Dermis microvascular lymphatic vessel endothelial cell (primary cell): ENCODE measurements around the gene NUDCD2. TPM values are rescaled to one million over a fixed set of nuclear protein-coding genes. Genes with fewer than 3 reads are reported as not detected.

Source experiments
- DNase-seq, 2 donors: peaks; one replicate each; pipeline versions ENCODE4 v3.0.0 to v3.0.0-alpha.2; 2010; ENCODE audit warnings: low read depth in 2 of 2
- total RNA-seq: library from RNA; depleted of rRNA; stranded (reverse); fragments of >200 nt; gene quantifications from 2 replicates; pipeline ENCODE4 v1.2.1, GENCODE V29; 2014

NUDCD2 gene, protein sequence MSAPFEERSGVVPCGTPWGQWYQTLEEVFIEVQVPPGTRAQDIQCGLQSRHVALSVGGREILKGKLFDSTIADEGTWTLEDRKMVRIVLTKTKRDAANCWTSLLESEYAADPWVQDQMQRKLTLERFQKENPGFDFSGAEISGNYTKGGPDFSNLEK
- total RNA-seq = 3.5 and 4.6 TPM in 2 replicates

DNA sequence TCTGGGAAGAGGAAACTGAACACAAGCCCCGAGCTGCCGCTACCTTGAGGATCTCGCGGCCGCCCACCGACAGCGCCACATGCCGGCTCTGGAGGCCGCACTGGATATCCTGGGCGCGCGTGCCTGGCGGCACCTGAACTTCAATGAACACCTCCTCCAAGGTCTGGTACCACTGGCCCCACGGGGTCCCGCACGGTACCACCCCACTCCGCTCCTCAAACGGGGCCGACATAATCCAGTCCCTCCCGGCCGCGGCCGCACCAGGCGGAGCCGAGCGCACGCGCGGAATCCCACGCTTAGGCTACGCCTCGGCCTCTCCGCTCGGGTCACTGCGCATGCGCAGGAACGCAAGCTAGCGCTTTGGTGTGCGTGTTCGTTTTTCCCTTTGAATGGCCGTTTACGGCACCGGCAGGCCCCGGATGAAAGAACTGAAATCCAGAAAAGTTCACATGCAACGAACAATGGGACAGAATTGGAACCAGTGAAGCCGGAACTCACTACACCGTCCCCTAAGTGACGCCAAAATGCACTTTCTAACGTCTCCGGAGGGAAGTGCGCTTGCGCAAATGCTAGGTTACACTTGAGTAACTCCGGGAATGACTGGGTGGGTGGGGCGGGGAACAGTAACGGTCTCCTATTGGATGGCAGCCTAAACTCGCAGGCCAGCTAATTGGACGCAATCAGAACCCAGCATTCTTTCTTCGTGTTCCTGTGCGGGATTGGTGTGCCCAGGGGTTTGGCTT, at the start of gene NUDCD2:
TSS of gene NUDCD2 (minus strand) at position 284 of the 743 bp plus-strand sequence. CDS start at position 232, 52 bp downstream.
- peak; percentile 98 to 99 for DNase-seq

DNA sequence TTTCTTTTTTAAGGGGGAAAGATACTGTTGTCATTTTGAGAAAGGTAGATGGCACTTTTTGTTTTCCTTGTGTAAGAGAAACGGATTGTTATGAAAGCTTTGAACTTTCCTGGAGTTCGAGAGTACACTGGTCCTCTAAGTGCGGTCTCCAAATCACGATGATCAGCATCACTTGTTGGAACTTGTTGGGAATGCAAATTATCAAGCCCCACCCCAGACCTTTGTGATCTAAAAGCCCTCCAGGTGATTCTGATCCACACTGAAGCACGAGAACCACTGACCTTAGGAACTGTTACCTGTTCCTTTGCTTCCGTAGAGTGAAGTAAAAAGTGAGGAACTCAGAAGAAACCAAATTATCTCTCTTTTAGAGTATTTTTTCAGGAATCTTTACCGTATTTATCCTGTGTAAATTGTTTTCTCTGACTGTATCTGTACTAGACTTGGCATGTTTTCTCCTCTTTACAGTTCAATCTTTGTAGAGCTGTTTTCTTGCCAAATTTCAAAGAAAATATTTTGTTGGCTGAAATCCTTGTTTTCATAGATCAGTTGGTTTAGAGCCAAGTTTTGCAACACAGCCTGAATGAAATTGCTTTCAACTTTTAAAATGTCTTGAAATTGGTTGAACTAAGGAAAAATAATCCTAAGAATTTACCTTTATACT, 49.5 kb upstream of the NUDCD2 start:
- DNase-seq = peak in 1 of 2 donors; percentile 71

DNA sequence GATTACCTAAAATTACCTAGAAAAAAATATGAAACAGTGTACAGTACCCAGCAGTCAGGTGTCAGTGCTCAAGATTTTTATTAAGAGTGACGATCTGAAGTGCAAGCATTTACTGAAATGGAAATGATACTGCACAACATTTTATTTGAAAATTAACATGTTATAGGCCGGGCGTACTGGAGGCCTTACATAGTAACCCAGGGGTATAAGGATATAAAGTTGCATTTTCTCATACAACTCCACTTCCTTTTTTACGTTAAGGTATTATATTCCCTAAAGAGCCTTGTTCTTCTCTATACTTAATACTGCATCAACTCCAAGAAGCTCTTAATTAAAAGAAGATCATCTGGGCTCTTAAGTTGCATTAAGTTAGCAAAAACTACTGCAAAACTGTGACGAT, 48.9 kb upstream of the NUDCD2 start:
- no peak for DNase-seq

DNA sequence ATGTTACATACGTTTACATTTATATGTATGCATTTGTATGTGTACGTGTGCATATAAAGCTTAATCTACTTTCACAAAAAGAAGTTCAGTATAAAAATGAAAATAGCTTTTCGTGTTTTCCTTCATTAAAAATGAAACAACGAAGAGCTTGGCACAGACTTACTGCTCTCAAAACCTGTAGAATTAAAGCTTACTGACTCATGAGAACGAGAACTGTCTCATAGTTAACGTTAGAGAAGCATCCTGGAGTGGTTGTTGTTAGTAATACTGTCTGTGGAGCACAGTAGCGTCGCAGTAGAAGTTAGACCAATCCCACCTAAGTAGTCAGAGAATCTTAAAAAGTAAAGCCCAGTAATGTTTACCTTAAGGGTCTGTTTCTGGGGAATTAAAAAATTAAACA, 46.8 kb upstream of the NUDCD2 start:
- DNase-seq = peak in 1 of 2 donors; percentile 57

DNA sequence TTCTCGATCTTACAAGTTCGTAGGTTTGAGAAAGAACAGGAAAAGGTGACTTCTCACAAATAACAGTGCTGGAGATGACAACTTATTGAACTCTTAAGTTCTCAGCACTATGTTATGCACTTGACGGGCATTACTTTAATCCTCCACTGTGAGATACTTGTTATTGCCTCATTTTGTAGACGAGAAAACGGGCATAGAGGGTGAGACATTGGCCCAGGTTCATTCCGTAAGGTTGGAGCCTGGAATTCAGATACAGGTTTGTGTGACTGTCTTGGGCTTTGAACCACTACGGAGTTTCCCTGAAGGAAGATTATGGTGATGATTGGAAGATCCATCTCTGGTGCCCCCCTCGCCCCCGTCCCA, 46.2 kb upstream of the NUDCD2 start:
- DNase-seq = no peak

DNA sequence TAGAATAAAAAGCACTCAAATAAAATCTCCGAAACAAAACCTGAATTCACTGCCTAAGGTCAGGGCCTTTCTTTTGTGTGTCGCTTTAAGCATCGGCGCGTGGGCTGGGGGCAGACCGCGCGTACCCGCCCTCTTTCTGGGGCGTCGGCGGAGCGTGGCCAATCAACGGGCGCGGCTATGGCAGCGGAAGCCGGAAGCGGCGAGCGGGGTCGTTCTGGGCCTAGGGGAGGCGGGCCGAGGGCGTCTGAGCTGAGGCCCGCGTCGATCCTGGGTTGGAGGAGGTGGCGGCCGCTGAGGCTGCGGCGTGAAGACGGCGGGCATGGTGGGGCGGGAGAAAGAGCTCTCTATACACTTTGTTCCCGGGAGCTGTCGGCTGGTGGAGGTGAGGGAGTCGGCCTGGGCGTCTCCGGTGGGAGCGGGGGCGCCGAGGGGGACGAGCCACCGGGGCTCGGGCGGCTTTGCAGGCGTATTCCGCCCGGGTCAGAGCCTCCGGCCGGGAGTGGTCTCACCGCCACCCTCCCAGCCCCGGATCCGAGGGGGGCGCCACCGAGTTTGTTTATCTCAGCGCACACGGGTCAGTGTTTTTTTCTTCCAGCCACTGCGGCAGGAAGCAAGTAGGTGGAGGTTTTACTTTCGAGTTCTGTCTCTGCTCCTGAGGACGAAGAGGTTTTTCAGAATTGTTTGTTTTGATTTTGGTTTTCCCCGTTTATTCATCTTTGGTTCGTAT, 45.6 kb upstream of the NUDCD2 start, which contains the start of gene MAT2B:
TSS of gene MAT2B (plus strand) at position 252 of the 727 bp plus-strand sequence. CDS start at position 320, 68 bp downstream.
- DNase-seq = peak; percentile 81 to 97

DNA sequence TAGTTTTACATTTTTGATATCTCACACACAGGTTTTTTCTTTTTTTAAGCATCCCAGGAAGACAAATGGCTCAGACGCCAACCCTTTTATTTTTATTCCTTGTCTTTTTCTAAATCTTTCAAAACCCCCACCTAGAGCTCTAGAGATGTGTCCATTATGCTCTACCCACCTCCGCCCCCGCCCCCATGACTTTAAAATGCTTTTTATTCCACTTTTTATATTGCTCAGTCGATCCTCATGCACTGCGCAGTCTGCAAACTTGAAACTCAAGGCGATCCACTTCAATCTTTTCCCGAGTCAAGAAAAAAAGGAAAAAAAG, 45.1 kb upstream of the NUDCD2 start:
- no peak for DNase-seq

DNA sequence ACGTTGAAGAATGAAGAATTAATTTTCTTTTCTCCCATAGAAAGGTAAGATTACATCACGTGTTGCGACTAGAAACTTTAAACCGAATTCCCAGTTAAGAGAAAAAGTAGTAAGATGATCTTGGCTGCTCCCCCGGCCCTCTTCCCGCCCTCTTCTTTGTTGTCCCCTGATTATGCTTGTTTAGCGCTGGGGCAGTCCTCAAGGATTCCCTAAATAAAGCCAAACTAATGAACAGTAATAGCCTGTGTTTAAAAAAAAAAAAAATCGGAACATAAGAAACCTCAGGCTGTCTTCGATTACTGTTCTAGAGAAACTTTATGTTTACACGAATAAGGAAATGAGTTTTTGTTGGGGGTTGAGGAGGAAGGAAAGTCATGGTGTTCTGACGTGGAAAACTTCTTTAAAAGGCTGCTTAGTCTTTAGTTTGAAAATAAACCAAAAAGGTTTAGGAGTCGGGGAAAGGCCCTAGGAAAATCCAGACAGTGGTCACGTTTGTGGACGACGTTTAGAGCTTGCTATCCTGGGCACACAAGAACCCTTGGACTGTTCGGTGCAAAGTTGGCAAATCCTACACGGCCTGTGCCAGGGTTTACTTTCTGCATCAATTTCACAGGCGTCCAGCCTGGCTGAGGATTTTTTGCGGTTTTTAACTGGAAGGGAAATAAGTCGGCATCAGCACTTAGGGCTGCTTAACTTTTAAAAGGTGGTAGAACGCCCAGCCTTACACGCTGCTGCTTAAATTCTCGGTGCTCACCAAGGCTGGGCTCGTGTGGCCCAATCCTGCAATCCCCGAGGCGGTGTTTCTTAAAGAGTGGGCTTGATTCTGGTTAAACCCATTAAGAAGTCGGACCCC, 44.4 kb upstream of the NUDCD2 start:
- peak in 1 of 2 donors; percentile 56 for DNase-seq

DNA sequence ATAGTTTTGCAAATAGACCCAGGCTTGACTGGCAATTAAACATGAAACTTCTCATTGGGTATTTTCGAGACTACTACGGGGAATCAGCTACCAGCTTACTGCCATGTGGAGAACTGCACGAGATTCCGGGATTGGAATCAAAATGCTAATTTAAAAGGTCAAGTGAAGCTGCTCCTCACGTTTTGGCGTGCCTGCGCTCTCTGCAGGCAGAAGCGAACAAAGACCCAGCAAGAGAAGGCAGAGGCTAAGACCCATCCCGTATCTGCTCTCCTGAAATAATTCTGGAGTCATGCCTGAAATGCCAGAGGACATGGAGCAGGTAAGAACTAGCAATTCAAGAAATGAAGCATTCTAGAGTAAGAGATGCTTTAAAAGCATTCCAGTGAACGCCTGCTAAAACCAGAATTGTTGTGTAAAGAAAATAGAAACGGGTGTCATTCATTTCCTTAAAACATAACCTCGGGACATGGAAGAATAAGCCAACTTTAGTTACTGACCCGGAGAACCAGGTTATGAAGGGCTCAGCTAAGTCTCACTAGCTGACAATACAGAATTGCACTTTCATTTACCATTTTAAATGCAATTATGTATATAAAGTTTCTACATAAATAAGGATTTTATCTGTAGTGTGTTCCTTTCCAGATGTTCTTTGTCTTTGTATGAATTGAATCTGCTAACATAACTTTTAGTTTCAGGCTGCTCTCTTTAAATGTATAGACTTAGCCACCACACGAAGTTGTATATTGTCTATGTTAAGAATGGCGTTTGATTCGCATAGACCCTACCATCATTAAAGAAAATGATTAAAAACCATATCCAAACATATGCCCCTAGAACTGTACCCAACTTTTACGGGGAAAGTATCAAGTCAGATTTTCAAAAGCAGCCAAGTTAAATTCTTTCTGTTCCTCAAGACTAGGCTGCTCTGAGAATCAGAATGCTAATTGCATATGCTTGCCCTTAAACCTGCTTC, 43.5 kb upstream of the NUDCD2 start:
- peak; percentile 43 to 73 for DNase-seq

DNA sequence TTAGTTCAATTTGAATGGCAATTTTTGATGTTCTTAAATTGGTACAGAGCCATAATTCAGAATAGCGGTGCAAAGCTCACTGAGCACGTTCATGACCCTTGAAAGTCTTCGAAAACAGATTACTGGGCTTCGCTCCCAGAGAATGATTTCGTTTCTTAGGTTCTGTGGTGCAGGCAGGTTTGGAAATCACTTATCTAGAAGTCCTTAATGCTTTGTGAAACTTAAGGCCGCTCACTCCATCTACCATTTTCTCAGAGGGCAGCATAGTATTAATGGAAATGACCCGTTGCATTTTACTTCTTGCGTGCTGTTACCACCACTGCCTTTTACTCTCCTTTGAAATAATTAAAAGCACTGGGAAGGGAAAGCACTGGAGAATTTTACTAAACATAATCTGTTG, 42.6 kb upstream of the NUDCD2 start:
- DNase-seq = no peak

DNA sequence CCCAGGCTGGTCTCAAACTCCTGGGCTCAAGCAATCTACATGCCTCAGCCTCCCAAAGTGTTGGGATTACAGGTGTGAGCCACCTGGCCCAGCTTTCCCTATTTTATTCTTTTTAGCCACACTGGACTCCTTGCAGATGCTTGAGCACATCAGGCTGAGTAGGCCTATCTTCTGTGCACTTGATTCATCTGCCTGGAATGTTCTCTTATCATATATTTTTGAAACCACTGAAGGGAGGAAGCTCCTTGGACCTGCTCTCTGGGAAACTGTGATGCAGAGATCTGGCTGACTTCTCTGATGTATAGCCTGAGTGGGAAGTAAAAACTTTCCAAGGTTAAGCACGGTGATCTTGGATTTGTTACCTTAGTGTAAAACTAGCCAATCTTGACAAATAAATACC, 39.0 kb upstream of the NUDCD2 start:
- no peak for DNase-seq

DNA sequence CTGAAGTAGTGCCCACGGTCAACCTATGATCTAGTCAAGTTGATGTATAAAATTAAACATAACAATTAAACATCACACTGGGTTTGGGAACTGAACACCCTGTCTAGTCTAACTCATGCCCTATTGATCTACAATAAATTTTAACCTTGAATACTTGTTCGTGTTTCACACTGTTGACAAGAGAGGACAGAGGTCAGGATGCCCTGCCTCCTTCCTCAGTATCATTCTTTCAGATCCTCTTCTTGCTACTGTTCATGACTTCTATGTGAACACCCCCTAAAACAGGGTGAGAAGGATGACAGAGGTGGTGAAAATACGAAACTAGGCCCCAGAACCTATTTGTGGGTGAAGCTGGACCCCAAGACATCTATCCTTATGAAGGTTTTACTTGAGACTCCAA, 37.4 kb upstream of the NUDCD2 start:
- DNase-seq = no peak

DNA sequence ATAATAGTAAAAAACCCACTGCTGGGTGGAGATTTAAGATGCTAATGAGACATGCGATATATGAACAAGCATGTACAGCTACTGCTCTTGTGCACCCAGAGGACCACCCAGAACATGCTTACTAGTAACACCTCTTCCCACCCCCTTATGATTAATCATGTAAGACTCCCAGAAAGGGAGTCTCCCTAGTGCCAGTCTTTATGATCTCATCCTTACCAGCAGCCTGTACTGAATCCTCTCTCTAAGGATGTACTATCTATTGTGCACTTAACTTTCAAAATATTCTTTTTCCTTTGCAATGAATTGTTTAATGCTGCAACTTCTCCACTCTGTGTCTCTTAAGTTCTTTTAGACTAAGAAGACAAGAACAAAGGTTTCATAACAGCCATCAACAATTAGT, 36.4 kb upstream of the NUDCD2 start:
- DNase-seq = no peak

DNA sequence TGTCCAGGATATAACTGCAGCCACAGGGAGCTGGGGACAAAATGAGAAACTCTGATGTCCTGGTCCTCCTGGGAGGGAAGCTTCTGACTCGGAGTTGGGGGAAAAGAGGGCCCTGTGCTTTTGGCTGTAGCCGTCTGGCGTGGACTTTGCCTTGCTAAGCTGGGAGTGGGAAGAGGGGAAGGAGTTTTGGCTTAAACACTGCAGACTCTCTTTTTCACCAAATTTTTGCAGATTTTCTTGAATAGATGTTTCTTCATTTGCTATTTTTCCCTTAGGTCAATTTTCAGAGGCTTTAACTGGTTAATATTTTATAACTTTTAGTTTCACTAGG, 29.8 kb upstream of the NUDCD2 start:
- no peak for DNase-seq

DNA sequence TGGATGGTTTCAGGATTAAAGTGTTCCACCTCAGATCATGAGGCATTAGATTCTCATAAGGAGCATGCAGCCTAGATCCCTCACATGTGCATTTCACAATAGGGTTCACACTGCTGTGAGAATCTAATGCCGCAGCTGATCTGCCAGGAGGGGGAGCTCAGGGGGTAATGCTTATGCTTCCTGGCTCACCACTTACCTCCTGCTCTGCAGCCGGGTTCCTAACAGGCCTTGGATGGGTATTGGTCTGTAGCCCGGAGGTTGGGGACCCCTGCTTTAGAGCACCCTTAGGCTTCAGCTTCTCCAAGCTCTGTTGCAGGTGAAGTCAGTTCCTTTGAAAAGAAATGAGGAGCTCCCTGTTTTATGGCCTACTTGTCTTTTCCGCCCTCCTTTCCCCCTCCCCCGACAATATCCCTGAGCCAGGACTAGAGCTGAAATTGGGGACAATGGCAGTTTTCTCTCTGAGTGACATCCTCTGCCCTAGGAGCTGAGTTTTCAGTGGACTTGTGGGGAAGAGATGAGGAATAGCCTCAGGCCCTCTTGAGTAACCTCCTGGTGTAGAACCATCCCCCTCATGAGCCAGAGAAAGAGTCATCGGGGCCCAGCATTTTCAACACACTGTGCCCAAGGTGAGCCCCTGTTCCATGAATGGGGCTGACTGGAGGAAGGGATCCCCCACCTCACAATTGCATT, 29.3 kb upstream of the NUDCD2 start:
- peak in 1 of 2 donors; percentile 24 for DNase-seq

DNA sequence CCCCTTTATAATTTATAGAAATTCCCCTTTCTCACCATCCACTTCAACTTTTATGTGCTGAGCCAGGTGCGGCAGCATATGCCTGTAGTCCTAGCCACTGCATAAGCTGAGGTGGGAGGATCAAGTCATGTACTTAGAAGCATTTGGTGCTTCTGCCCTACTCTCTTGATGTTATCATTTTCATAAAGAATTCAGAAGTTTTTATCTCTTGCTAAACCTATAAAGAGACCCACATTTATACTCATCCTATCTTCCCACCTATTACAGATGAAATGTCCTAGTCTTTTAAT, 19.0 kb upstream of the NUDCD2 start:
- DNase-seq = no peak

DNA sequence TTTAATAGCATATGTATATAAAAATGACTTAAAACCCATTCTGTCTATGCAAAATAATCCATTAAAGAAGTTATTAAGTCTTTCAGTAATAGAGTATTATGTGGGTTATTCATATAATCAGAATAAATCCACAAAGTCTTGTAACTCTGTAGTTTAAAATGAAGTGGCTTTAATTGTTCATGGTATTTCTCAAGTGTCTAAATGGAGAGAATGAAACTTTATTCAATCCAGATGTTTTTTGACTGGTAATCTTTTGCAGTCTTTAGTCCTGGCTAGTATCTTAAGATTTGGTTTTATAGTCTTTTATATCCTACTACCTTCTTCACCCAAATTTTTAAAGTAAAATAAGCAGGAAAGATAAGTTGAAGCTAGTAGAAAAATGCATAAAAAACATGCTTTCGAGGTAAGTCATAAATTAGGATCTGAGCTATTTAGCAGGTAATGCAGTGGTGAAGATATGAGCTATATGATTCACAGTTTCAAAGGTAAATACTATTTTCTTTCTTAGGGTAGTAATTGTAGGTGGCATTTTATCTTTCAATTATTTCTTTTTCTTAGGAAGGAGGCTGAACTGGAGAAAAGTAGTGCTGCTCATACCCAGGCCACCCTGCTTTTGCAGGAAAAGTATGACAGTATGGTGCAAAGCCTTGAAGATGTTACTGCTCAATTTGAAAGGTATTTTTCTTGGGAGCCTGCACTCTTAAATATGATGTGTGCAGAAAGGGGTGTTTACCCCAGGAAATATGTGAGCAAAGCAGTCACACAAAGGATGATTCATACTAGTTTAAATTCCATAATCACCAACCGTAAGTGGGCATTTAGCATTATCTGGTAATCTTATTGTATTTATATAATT, 18.5 kb upstream of the NUDCD2 start:
- peak in 1 of 2 donors; percentile 43 for DNase-seq

DNA sequence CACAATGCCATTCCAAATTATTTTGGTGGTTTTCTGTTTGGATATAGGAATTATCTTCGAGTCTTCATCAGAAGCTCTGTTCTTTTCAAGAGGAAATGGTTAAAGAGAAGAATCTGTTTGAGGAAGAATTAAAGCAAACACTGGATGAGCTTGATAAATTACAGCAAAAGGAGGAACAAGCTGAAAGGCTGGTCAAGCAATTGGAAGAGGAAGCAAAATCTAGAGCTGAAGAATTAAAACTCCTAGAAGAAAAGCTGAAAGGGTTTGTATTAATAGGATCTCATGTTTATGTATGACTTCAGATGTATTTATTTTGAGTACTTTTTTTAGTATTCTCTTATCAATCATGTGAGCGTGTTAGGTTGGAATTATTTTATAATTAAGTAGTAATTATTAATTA, 15.5 kb upstream of the NUDCD2 start:
- DNase-seq = no peak
